ENCODE data around the gene UBE2E2. TPM values are rescaled to one million over a fixed set of nuclear protein-coding genes. Genes with fewer than 3 reads are reported as not detected.

Gene UBE2E2
- total RNA-seq, 2 experiments from 2014 or later, result 14.1 to 20.2 TPM

GRCh38 chr3:23595851-23596250, 392.7 kb downstream of the UBE2E2 start:
- Histone ChIP-seq H3K4me3 (ENCODE audit: low read length) (no peak overlapping the region), H3K36me3 (ENCODE audit: insufficient read depth, low read length) (no peaks in the 10 kb centered on the region), H3K27me3 (ENCODE audit: control insufficient read depth in 1 of 2, insufficient read depth in 2 of 2, low read length in 2 of 2) (no peaks in the 10 kb centered on the region), H3K4me1 (ENCODE audit: insufficient read depth, low read length) (no peaks in the 10 kb centered on the region), H3K9me3 (ENCODE audit: control insufficient read depth in 1 of 2, insufficient read depth in 1 of 2, low read length in 2 of 2) (no peaks in the 10 kb centered on the region), H3K27ac (ENCODE audit: low read depth in 1 of 2, low read length in 2 of 2) (no peak overlapping the region)
- ATAC-seq (ENCODE audit: poor library complexity) (no peak), DNase-seq (no peak)
- TF ChIP-seq CTCF (IDR thresholded peaks at IDR 0.05), result no peak
- no peaks in the 10 kb centered on the region for H3K27me3 Mint-ChIP-seq
- peaks cover 3% of the 10 kb centered on the region for H3K9me3 Mint-ChIP-seq
- H3K4me1 Mint-ChIP-seq (ENCODE audit: low read depth), result no peaks in the 10 kb centered on the region
- intact Hi-C loops (cut with DNase I, micrococcal nuclease), result no loop called here
- ChIA-PET CTCF (no interaction called here), POLR2A (no interaction called here)
- H3K36me3 Mint-ChIP-seq (ENCODE audit: low read depth), result no peaks in the 10 kb centered on the region
- no peak overlapping the region for H3K27ac Mint-ChIP-seq
- no peak overlapping the region for H3K4me3 Mint-ChIP-seq

DNA sequence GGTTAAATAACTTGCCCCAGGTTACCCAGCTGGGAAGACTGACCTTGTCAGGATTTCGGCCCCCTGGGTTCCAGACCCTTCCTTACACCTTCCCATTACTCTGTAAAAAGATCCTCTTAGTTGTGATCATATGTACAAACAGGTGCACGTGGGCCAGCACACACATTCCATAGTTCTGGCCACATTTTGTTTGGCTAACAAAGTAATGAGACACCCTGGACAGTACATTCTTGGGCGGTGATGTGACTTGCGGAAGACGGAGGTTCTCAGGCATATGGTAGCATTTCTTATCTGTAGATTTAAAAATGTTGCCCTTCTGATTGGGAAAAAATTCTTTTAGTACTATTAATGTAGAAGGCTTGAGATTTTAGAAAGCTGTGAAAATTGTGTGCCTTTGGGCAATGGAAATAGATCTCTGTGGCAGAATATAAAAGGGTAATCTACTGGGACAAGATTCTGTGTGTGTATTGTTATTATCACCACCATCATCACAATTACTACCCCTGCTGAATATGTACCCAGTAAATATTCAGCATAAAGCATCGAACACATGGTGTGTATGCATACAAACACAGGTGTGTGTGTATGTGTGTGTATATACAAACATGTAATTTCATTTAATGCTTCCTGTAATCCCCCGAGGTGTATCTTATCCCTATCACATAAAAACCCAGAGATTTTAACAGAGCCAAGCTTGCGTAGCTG, 397.2 kb downstream of the UBE2E2 start:
- Mint-ChIP-seq H3K9me3 (peaks cover 3% of the 10 kb centered on the region), H3K27ac (no peak overlapping the region), H3K27me3 (no peaks in the 10 kb centered on the region), H3K4me3 (no peak overlapping the region), H3K4me1 (ENCODE audit: low read depth) (no peaks in the 10 kb centered on the region), H3K36me3 (ENCODE audit: low read depth) (no peaks in the 10 kb centered on the region)
- ChIA-PET CTCF (no interaction called here), POLR2A (no interaction called here)
- TF ChIP-seq CTCF (IDR thresholded peaks at IDR 0.05), result no peak
- no peak for ATAC-seq (ENCODE audit: poor library complexity)
- Histone ChIP-seq H3K9me3 (ENCODE audit: control insufficient read depth in 1 of 2, insufficient read depth in 1 of 2, low read length in 2 of 2) (no peaks in the 10 kb centered on the region), H3K27ac (ENCODE audit: low read depth in 1 of 2, low read length in 2 of 2) (no peak overlapping the region), H3K27me3 (ENCODE audit: control insufficient read depth in 1 of 2, insufficient read depth in 2 of 2, low read length in 2 of 2) (no peaks in the 10 kb centered on the region), H3K4me3 (ENCODE audit: low read length) (no peak overlapping the region), H3K36me3 (ENCODE audit: insufficient read depth, low read length) (no peaks in the 10 kb centered on the region), H3K4me1 (ENCODE audit: insufficient read depth, low read length) (no peaks in the 10 kb centered on the region)
- no peak for DNase-seq
- intact Hi-C loops (cut with DNase I, micrococcal nuclease), result no loop called here

GRCh38 chr3:23601091-23601822, 398.1 kb downstream of the UBE2E2 start:
- Mint-ChIP-seq H3K4me3 (no peak overlapping the region), H3K9me3 (peaks cover 3% of the 10 kb centered on the region), H3K4me1 (ENCODE audit: low read depth) (no peaks in the 10 kb centered on the region), H3K36me3 (ENCODE audit: low read depth) (no peaks in the 10 kb centered on the region), H3K27me3 (no peaks in the 10 kb centered on the region), H3K27ac (no peak overlapping the region)
- no peak overlapping the region for H3K27ac ChIP-seq (ENCODE audit: low read depth in 1 of 2, low read length in 2 of 2)
- H3K9me3 ChIP-seq (ENCODE audit: control insufficient read depth in 1 of 2, insufficient read depth in 1 of 2, low read length in 2 of 2), result no peaks in the 10 kb centered on the region
- H3K4me3 ChIP-seq (ENCODE audit: low read length), result no peak overlapping the region
- ChIA-PET CTCF (no interaction called here), POLR2A (no interaction called here)
- H3K27me3 ChIP-seq (ENCODE audit: control insufficient read depth in 1 of 2, insufficient read depth in 2 of 2, low read length in 2 of 2), result no peaks in the 10 kb centered on the region
- no peaks in the 10 kb centered on the region for H3K36me3 ChIP-seq (ENCODE audit: insufficient read depth, low read length)
- intact Hi-C loops (cut with DNase I, micrococcal nuclease), result no loop called here
- ATAC-seq (ENCODE audit: poor library complexity), result no peak
- DNase-seq, result no peak
- no peak for TF ChIP-seq CTCF (IDR thresholded peaks at IDR 0.05)
- no peaks in the 10 kb centered on the region for H3K4me1 ChIP-seq (ENCODE audit: insufficient read depth, low read length)

Data from CD4-positive, alpha-beta T cell (primary cell).